ENCODE measurements around the gene ETS2.

ETS2 gene

GRCh38 chr21:38833117-38833516 lies 27.4 kb downstream of the ETS2 start:
- no peak for TF ChIP-seq EP300 (IDR thresholded peaks at IDR 0.05; ENCODE audit: borderline replicate concordance)

GRCh38 chr21:38834725-38835124 lies 29.0 kb downstream of the ETS2 start:
- TF ChIP-seq ZBTB7A (IDR thresholded peaks at IDR 0.05; ENCODE audit: low read depth) (no peak), TEAD4 (IDR thresholded peaks at IDR 0.05) (no peak), RAD21 (IDR thresholded peaks at IDR 0.05; ENCODE audit: low read depth) (no peak), NFIC (IDR thresholded peaks at IDR 0.05) (no peak), CREB1 (IDR thresholded peaks at IDR 0.05; ENCODE audit: low read depth) (no peak), YY1 (IDR thresholded peaks at IDR 0.05; ENCODE audit: low read depth) (no peak), EP300 (IDR thresholded peaks at IDR 0.05; ENCODE audit: borderline replicate concordance) (no peak), FOXM1 (IDR thresholded peaks at IDR 0.05; ENCODE audit: borderline replicate concordance, low read depth) (no peak), USF1 (IDR thresholded peaks at IDR 0.05) (no peak), TCF12 (IDR thresholded peaks at IDR 0.05; ENCODE audit: low read depth) (no peak), MAX (IDR thresholded peaks at IDR 0.05) (no peak), REST (IDR thresholded peaks at IDR 0.05; ENCODE audit: low read depth) (no peak), EGR1 (IDR thresholded peaks at IDR 0.05) (no peak), CEBPB (IDR thresholded peaks at IDR 0.05) (no peak), TAF1 (IDR thresholded peaks at IDR 0.05; ENCODE audit: low read depth) (no peak)

- no peak for TF ChIP-seq MAX (IDR thresholded peaks at IDR 0.05)
- no peak for TF ChIP-seq EP300 (IDR thresholded peaks at IDR 0.05; ENCODE audit: borderline replicate concordance)
- TF ChIP-seq ZBTB7A (IDR thresholded peaks at IDR 0.05; ENCODE audit: low read depth), result no peak
- no peak for TF ChIP-seq TCF12 (IDR thresholded peaks at IDR 0.05; ENCODE audit: low read depth)
- TF ChIP-seq RAD21 (IDR thresholded peaks at IDR 0.05; ENCODE audit: low read depth), result no peak
- no peak for TF ChIP-seq CEBPB (IDR thresholded peaks at IDR 0.05)
- TF ChIP-seq CREB1 (IDR thresholded peaks at IDR 0.05; ENCODE audit: low read depth), result no peak
- no peak for TF ChIP-seq FOXM1 (IDR thresholded peaks at IDR 0.05; ENCODE audit: borderline replicate concordance, low read depth)
- no peak for TF ChIP-seq YY1 (IDR thresholded peaks at IDR 0.05; ENCODE audit: low read depth)
- TF ChIP-seq EGR1 (IDR thresholded peaks at IDR 0.05), result no peak
- TF ChIP-seq REST (IDR thresholded peaks at IDR 0.05; ENCODE audit: low read depth), result no peak
- no peak for TF ChIP-seq USF1 (IDR thresholded peaks at IDR 0.05)
- no peak for TF ChIP-seq TEAD4 (IDR thresholded peaks at IDR 0.05)
- TF ChIP-seq TAF1 (IDR thresholded peaks at IDR 0.05; ENCODE audit: low read depth), result no peak
- TF ChIP-seq NFIC (IDR thresholded peaks at IDR 0.05), result no peak
Measured at GRCh38 chr21:38837806-38838461, 32.2 kb downstream of the ETS2 start.

- TF ChIP-seq CEBPB (IDR thresholded peaks at IDR 0.05) (no peak), CREB1 (IDR thresholded peaks at IDR 0.05; ENCODE audit: low read depth) (no peak), ZBTB7A (IDR thresholded peaks at IDR 0.05; ENCODE audit: low read depth) (no peak), TEAD4 (IDR thresholded peaks at IDR 0.05) (no peak), TCF12 (IDR thresholded peaks at IDR 0.05; ENCODE audit: low read depth) (no peak), NFIC (IDR thresholded peaks at IDR 0.05) (no peak), FOXM1 (IDR thresholded peaks at IDR 0.05; ENCODE audit: borderline replicate concordance, low read depth) (no peak)
Measured at GRCh38 chr21:38838598-38839327, 33.0 kb downstream of the ETS2 start.

- TF ChIP-seq REST (IDR thresholded peaks at IDR 0.05; ENCODE audit: low read depth) (no peak), EP300 (IDR thresholded peaks at IDR 0.05; ENCODE audit: borderline replicate concordance) (no peak), TAF1 (IDR thresholded peaks at IDR 0.05; ENCODE audit: low read depth) (no peak), CREB1 (IDR thresholded peaks at IDR 0.05; ENCODE audit: low read depth) (no peak), EGR1 (IDR thresholded peaks at IDR 0.05) (no peak), FOXM1 (IDR thresholded peaks at IDR 0.05; ENCODE audit: borderline replicate concordance, low read depth) (no peak), CEBPB (IDR thresholded peaks at IDR 0.05) (0 out of 2 replicates have a peak, but pooled peaks have one; percentile 25), RAD21 (IDR thresholded peaks at IDR 0.05; ENCODE audit: low read depth) (no peak), TCF12 (IDR thresholded peaks at IDR 0.05; ENCODE audit: low read depth) (no peak)
Measured at GRCh38 chr21:38839328-38840286, 33.9 kb downstream of the ETS2 start.

All from Ishikawa (cell line).